Esophagus squamous epithelium (tissue), 4 donors: ENCODE data around the gene PRKAR2B.

Source experiments
- CTCF ChIP-seq, 6 experiments: fragments of 450-650 bp in 4 of 6; fragments of 200-600 bp in 2 of 6; sonication (generic) in 2 of 6; IDR thresholded peaks; one replicate each; pipeline ENCODE4 v1.5.1; 2016 to 2019; ENCODE audit warnings: antibody characterized with exemption in 6 of 6, mild to moderate bottlenecking in 4 of 6, moderate library complexity in 4 of 6
- POLR2A ChIP-seq, 4 donors: fragments of 450-650 bp; IDR thresholded peaks; one replicate each; pipeline ENCODE4 v1.6.1; 2017; ENCODE audit warnings: antibody characterized with exemption in 4 of 4, mild to moderate bottlenecking in 4 of 4, moderate library complexity in 3 of 4

DNA sequence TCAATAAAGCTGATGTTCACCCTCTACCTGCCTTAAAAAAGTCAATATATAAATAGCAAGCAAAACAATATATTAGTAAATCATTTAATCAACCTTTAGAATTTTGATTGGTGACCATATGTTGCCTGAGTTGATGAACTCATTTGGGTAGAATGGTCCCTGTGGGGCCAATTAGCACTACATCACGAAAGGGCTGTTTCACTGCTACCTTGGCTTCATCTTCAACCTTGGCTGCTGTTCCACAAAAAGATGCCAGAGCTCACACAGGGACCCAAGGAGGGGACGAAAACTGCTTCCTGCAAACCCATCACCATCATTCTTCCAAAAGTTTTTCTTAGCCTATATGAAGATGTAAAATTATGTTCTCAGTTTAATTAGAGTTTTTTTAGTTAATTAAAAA is 88.9 kb downstream of the PRKAR2B start:
- TF ChIP-seq POLR2A (IDR thresholded peaks at IDR 0.05) = no peak
- TF ChIP-seq CTCF (IDR thresholded peaks at IDR 0.05) = no peak
